ENCODE results near the gene RERGL. TPM values are rescaled to one million over a fixed set of nuclear protein-coding genes. Genes with fewer than 3 reads are reported as not detected.

Gene RERGL
- total RNA-seq, 1 experiment from 2014 or later, result not detected

- BruUV-seq (replicated peaks), result no TSS peak
- no peak overlapping the region for H3K27ac Mint-ChIP-seq (ENCODE audit: unreplicated experiment)
- H3K4me1 ChIP-seq, result no peaks in the 10 kb centered on the region
- H3K9me3 ChIP-seq, result no peaks in the 10 kb centered on the region
- no peaks in the 10 kb centered on the region for H3K4me1 Mint-ChIP-seq (ENCODE audit: low read depth, unreplicated experiment)
- H3K9me3 Mint-ChIP-seq (ENCODE audit: unreplicated experiment), result no peaks in the 10 kb centered on the region
- POLR2A ChIA-PET, result no interaction called here
- no peak overlapping the region for H3K4me3 Mint-ChIP-seq (ENCODE audit: unreplicated experiment)
- no peak for TF ChIP-seq CTCF (IDR thresholded peaks at IDR 0.05; ENCODE audit: insufficient read depth in 1 of 2, low read depth in 1 of 2, low read length in 1 of 2, severe bottlenecking in 1 of 2, unreplicated experiment in 1 of 2)
- CTCF ChIA-PET, result no interaction called here
- H3K36me3 ChIP-seq (ENCODE audit: control insufficient read depth, insufficient read depth, low read length), result no peaks in the 10 kb centered on the region
- no peak for DNase-seq
- no peak overlapping the region for H3K4me3 ChIP-seq (ENCODE audit: low read depth, low read length)
- H3K36me3 Mint-ChIP-seq (ENCODE audit: insufficient read depth, unreplicated experiment), result no peaks in the 10 kb centered on the region
- intact Hi-C loops (cut with micrococcal nuclease; ENCODE audit: unreplicated experiment), result no loop called here
- no peaks in the 10 kb centered on the region for H3K27me3 Mint-ChIP-seq (ENCODE audit: insufficient read depth, unreplicated experiment)
- no peaks in the 10 kb centered on the region for H3K27me3 ChIP-seq (replicated peaks; ENCODE audit: control insufficient read depth, insufficient read depth, low read length)
Measured at GRCh38 chr12:18074001-18074400, 16.0 kb downstream of the RERGL start.

DNA sequence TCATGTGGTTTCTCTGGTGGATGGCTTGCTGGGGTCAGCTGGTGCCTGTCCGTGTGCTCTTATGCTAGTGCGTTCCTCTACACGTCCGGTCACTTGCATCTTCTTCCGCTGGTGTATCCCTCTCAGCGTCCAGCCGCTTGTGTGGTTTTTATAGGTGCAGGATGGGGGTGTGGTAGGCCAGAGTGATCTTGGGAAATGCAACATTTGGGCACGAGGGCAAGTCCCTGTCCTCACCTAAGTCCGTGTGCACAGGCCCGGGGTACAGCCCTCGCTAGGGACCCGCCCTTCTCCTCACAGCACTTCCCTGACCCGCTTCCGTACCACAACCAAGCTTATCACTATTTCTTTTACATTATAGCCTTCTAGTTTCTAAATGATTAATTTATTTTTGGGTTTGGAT is 17.3 kb downstream of the RERGL start:
- POLR2A ChIA-PET, result no interaction called here
- H3K9me3 Mint-ChIP-seq (ENCODE audit: unreplicated experiment), result peaks cover under 1% of the 10 kb centered on the region
- CTCF ChIA-PET, result no interaction called here

GRCh38 chr12:18071336-18071735 is 18.7 kb downstream of the RERGL start:
- no peaks in the 10 kb centered on the region for H3K27me3 ChIP-seq (replicated peaks; ENCODE audit: control insufficient read depth, insufficient read depth, low read length)
- H3K9me3 ChIP-seq, result no peaks in the 10 kb centered on the region
- H3K4me3 Mint-ChIP-seq (ENCODE audit: unreplicated experiment), result no peak overlapping the region
- no TSS peak for BruUV-seq (replicated peaks)
- TF ChIP-seq CTCF (IDR thresholded peaks at IDR 0.05; ENCODE audit: insufficient read depth in 1 of 2, low read depth in 1 of 2, low read length in 1 of 2, severe bottlenecking in 1 of 2, unreplicated experiment in 1 of 2), result no peak
- no peaks in the 10 kb centered on the region for H3K36me3 ChIP-seq (ENCODE audit: control insufficient read depth, insufficient read depth, low read length)
- intact Hi-C loops (cut with micrococcal nuclease; ENCODE audit: unreplicated experiment), result no loop called here
- no peaks in the 10 kb centered on the region for H3K36me3 Mint-ChIP-seq (ENCODE audit: insufficient read depth, unreplicated experiment)
- ChIA-PET POLR2A (no interaction called here), CTCF (no interaction called here)
- no peaks in the 10 kb centered on the region for H3K4me1 Mint-ChIP-seq (ENCODE audit: low read depth, unreplicated experiment)
- peaks cover 9% of the 10 kb centered on the region for H3K9me3 Mint-ChIP-seq (ENCODE audit: unreplicated experiment)
- peaks cover 2% of the 10 kb centered on the region for H3K27me3 Mint-ChIP-seq (ENCODE audit: insufficient read depth, unreplicated experiment)
- no peak overlapping the region for H3K27ac Mint-ChIP-seq (ENCODE audit: unreplicated experiment)
- no peak for DNase-seq
- H3K4me1 ChIP-seq, result no peaks in the 10 kb centered on the region
- H3K4me3 ChIP-seq (ENCODE audit: low read depth, low read length), result no peak overlapping the region

More for the DNA sequence above, 17.3 kb downstream of the RERGL start:
- no peaks in the 10 kb centered on the region for H3K36me3 ChIP-seq (ENCODE audit: control insufficient read depth, insufficient read depth, low read length)
- Mint-ChIP-seq H3K4me3 (ENCODE audit: unreplicated experiment) (no peak overlapping the region), H3K4me1 (ENCODE audit: low read depth, unreplicated experiment) (no peaks in the 10 kb centered on the region), H3K36me3 (ENCODE audit: insufficient read depth, unreplicated experiment) (no peaks in the 10 kb centered on the region), H3K27me3 (ENCODE audit: insufficient read depth, unreplicated experiment) (no peaks in the 10 kb centered on the region), H3K27ac (ENCODE audit: unreplicated experiment) (no peak overlapping the region)
- DNase-seq, result no peak
- no peak for TF ChIP-seq CTCF (IDR thresholded peaks at IDR 0.05; ENCODE audit: insufficient read depth in 1 of 2, low read depth in 1 of 2, low read length in 1 of 2, severe bottlenecking in 1 of 2, unreplicated experiment in 1 of 2)
- no peak overlapping the region for H3K4me3 ChIP-seq (ENCODE audit: low read depth, low read length)
- no peaks in the 10 kb centered on the region for H3K4me1 ChIP-seq
- H3K9me3 ChIP-seq, result no peaks in the 10 kb centered on the region
- H3K27me3 ChIP-seq (replicated peaks; ENCODE audit: control insufficient read depth, insufficient read depth, low read length), result no peaks in the 10 kb centered on the region
- no TSS peak for BruUV-seq (replicated peaks)
- intact Hi-C loops (cut with micrococcal nuclease; ENCODE audit: unreplicated experiment), result no loop called here
